K562 (cell line): ENCODE data around the gene EPHB1. TPM values are rescaled to one million over a fixed set of nuclear protein-coding genes. Genes with fewer than 3 reads are reported as not detected.

Experiments
- KLF13 ChIP-seq: fragments of 450-650 bp; IDR thresholded peaks from 2 replicates; pipeline ENCODE4 v1.6.1; 2016; ENCODE audit warnings: missing genetic modification characterization, low read depth, mild to moderate bottlenecking, missing compliant biosample characterization, moderate library complexity, borderline replicate concordance
- ZNF197 ChIP-seq: fragments of 200-800 bp; sonication (Bioruptor generic); IDR thresholded peaks from 2 replicates; pipeline ENCODE4 v1.6.1; 2016; ENCODE audit warnings: low read depth, missing genetic modification characterization, missing compliant biosample characterization
- ZNF407 ChIP-seq: fragments of 450-650 bp; IDR thresholded peaks from 2 replicates; pipeline ENCODE4 v1.6.1; 2016; ENCODE audit warnings: low read depth
- polyA plus RNA-seq, 8 experiments: library from polyadenylated mRNA; depleted of rRNA in 4 of 8; stranded (reverse) in 5 of 8; unstranded in 3 of 8; fragments of >200 nt; fragmentation: Nextera tagmentation in 2 of 8; fragmentation: Illumina TruSeq in 1 of 8; extraction: Ambion mirVana in 2 of 8; extraction: Trizol in 1 of 8; gene quantifications; 2 replicates each; pipeline versions ENCODE4 v1.2.1 to v1.2.3, GENCODE V29; 2011 to 2014; ENCODE audit warnings: inconsistent platforms in 1 of 8, missing spikeins in 1 of 8
- total RNA-seq, 7 experiments: library from RNA; depleted of rRNA in 6 of 7; stranded (reverse); fragments of >200 nt in 6 of 7; fragmentation: Illumina TruSeq in 2 of 7; extraction: Trizol in 2 of 7; gene quantifications; 2 replicates each; pipeline versions ENCODE4 v1.2.1 to v1.2.3, GENCODE V29; 2011 to 2021; ENCODE audit warnings: low replicate concordance in 1 of 7

The EPHB1 gene
- total and polyA plus RNA-seq, 9 of the 15 experiments (the other 6 are each of a cell fraction or from before 2014, with no cell fraction given) = 0.29 TPM; not detected in 8

DNA sequence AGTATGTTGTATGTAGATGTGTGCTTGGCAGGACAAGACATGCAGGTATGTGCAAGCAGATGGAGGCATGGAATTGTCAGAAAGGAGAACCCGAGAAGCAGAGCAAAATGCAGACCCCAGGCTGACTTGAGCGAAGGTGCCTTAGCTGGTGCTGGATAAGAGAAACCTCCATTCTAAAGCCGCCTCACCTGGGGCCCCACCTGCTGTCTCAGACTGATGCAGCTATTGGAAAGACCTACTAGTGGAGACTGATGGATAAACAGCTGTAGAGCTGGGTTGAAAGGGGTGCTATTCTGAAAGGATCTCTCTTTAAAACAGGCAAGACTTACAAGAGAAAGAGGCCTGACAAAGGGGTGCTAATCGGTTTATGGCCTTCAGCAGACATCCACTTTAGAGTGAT is 86.2 kb downstream of the EPHB1 start (continued):
- no peak for TF ChIP-seq ZNF407
- TF ChIP-seq KLF13 (tag) = no peak
- TF ChIP-seq ZNF197 (CRISPR knock-in tag) = no peak
